Stimulated activated CD4-positive, alpha-beta T cell treated with anti-CD3 and anti-CD28 coated beads, Interleukin-4, amount 100 ng/mL, for 1 hour (primary cell): ENCODE results near the gene SLC45A1.
"Not testable (repeated sequence)": the region's sequence is repeated elsewhere in the genome, so short reads cannot be mapped to it uniquely, and the experiment has no call there.

Experiments
- DNase-seq: peaks from one replicate; pipeline ENCODE4 v3.0.0-alpha.2; 2020

Gene SLC45A1

DNA sequence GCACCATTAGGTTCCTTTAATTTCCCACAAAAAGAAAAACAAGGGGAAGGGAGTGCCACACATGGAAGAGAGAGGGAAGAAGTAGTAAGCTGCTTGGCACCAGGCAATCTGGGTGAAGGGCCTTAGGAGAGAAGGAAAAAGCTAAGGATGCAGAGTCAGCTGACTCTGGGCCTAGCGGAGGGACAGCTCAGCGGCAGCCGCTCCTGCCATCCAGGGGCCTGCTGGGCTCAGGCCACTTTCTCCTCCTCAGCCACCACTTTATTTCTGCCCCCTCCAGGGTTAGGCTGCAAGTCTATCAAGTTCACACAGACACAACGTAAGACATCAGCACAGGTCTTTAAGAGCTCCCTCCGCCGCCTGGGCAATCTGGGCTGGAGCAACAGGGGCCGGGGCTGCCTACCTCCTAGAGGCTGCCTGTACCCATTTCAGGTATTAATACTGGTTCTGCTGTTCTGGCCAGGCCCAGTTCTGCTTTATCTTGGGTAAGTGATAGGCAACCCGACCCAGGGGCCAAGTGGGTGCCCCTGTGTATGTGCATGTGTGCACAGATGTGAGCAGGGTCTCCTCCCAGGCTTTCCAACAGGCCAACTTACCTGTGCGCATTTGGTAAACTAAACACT, 53.6 kb downstream of the SLC45A1 start:
- no peak for DNase-seq

DNA sequence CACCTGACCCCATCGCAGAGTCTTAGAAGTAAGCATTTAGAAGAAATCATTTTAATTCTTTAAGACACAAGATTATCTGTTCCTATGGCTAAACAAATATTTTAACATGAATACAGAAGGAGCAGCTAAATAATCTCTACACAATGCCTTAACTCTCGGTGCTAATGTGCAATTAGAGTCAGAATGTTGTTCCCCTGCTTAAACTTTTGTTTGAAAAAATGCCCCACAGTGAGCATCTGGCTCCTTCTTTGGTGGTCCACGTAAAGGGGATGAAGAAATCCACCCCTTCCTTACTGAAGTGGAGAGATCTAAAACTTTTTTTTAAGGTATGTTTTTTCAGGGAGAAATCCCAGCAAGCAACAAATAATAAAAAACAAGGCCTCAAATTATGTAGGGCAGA, 55.2 kb downstream of the SLC45A1 start:
- DNase-seq, result no peak

DNA sequence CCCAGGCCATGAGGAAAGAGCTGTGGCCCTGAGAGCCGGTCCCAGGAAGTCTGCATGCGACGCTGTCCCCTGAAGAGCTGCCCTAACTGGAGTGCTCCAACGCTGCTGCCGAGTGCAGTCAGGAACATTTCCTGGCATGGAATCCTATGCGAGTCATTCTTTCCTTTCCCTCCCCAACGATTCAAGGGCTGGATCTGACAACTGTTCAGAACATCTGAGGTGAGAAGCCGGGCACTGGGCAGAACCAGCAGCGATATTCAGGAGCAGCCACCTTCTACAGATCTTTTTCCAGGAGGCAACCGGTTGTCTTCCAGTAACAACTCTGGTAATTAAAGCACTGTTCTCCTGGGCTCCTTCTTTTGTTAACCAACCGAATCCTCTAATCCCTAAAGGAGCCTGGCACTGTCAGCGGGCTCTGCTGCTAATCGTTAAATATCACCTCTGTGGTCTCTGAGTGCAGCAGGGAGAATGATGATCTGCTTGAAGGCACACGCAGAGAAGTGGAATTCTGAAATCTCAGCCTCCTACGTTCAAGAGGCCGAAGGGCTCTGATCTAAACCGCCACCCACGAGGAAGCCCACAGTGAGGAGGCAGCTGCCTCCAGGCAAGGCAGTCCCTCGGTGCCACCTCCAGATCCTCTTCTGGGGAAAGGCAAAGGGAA, 55.8 kb downstream of the SLC45A1 start:
- DNase-seq, result no peak

DNA sequence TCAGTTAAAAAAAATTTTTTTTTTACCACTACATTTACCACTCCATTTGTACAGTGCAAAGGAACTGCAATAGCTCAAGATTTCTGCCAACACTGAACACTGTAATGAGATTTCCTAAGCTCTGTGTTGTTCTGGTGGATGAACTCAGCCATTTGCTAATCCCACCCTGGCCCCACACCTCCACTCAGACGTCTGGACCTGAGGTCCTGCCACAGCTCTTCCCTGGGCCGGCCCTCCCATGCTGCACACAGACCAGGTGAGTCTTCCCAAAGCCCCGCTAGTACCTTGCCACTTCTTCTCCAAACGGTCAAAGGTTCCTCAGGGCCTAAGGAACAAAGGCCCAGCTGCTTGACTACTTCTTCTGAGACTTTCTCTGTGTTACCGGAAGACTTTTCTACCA, 56.4 kb downstream of the SLC45A1 start:
- DNase-seq, result no peak

DNA sequence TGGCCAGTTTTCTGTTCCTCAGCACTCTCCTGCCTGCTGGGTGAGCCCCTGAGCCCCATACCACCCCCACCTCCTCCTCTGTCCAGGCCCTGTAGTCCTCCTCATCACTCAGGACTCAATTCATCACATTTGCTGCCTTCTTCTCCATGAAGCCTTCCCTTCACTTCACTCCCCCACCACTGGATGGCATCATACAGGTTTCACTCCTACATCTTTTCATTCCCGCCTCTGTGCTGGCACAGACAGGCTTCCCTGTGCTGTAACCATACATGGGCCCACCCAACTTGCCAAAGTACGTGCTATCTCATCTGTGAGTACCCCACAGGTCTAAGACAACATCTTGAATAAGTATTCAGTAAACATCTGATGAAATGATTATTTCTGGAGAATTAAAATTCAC, 56.9 kb downstream of the SLC45A1 start:
- no peak for DNase-seq

DNA sequence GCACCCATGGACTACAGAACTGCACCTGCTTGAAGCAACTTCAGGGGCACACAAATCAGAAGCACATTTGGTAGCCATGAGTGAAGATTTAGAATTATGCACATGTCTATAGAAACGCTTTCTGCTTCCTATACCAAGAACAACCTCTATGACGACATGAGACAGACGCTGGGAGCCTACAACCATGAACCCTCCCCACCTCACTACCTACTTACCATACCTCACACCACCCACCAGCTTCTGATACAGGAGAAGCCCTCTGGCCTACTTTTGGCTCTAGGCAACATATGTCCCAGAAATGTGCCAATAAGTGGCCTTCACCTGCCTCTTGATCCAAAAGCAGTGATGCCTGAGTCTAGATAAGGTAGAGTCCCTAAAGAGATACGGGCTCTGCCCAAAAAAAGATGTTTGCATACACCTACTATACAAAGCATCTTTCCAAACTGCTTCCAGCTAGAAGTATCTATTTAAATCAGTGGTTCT, 58.5 kb downstream of the SLC45A1 start:
- no peak for DNase-seq

DNA sequence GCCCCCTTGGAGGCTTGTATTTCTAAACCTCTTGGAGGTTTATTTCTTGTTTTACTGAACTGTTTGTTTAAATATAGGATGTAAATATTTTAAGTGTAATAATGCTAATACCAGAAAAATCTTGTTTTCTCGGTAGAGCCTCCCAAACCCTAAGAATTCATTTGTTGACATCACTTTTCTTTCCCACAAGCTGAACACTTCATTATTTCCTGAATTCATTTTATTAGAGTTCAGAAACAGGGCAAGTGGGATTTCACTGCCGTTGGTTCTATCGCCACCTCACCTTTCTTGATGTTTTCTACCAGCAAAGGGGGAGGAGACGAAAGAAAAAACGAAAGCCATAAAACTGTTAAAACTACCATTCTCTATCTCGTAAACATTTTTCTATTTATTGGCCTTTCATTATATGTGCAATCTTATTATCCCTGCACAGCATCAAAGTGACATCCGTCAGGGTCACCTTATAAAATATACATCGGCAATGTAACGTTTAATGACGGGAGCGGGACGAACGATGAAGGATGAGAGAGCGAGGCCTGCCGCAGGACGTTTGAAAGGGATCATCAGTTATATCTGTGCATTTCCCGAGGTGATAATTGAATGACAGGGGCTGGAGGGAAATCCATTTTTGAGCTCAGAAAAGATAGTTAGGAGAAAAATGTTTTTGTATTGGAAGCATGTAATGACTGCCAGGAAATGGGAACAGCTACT, 59.5 kb downstream of the SLC45A1 start:
- no peak for DNase-seq

DNA sequence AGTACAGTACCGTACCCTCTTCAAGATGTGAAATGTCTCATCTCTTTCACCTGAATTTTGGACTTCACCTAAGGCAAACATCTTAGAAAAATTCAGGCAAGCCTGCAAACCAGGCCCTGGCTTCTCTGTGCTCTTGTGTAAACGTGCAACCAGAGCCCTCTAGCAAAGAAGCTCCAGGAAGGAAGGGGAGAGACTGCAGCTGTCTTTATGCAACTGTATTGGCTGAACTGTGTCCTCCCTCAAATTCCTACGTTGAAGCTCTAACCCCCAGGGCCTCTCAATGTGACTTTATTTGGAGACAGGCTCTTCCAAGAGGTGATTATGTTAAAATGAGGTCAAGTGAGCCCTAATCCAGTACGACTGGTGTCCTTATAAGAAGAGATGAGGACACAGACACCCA, 60.3 kb downstream of the SLC45A1 start:
- DNase-seq, result no peak

DNA sequence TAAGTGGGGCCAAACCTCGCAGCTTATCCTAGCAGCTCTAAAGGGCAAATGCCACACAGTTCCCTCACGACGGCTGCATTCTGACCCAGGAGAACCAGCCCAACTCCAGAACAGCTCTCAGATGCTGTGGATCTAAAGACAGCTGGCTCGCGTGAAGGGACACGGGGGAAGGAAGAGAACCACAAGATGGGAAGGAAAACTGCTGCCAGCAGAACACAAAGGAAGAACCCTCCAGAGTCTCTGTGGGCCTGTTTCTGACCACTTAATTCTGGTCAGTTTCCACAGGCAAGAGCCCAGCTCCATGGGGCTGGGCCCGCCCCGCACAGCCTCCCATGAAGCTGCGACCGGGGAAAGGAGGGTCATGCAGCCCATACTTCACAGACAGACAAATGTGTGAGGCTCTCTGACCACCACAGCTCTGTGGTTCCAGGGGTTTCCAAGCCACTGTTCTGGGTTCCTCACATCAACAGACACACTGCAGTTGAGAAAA, 61.1 kb downstream of the SLC45A1 start:
- no peak for DNase-seq

DNA sequence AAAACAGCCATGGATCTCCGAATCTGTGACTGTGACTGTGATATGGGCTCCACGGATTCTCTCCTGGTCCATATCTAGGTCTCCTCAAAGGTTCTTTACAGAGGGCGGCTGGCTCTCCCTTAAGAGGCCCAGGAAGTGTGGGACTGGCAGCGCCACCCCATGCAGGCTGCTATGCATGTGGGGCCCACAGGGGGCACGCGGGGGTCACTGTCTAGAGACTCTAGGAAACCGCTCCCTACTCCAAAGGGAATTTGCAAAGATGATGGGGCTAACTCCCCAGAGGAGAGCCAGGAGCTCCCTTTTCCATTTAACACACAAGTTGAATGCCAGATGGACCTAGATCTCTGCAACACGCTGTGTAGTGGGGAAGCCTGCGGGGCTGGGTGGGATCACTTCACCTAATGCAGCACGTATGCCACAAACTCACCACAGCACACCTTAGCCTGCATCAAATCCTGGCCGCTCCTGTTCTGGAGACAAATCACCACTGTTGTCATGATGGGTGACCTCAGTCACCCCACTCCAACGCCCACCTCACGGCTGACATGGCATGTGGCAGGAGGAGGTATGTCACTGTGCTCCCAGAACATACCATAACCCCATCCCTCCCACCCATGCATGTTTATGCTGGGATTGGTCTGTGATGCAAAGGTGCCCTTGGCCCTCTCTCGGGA, 61.7 kb downstream of the SLC45A1 start:
- no peak for DNase-seq

DNA sequence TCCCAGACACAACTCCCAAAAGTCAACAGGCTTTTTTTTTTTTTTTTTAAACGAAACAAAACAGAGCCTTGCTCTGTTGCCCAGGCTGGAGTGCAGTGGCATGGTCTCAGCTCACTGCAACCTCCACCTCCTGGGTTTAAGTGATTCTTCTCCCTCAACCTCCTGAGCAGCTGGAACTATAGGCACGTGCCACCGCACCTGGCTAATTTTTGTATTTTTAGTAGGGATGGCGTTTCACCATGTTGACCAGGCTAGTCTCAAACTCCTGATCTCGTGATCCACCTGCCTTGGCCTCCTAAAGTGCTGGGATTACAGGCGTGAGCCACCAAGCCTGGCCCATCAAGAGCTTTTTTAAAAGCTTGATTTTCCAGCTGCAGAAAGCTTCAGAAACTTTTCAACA, 62.4 kb downstream of the SLC45A1 start:
- DNase-seq, result not testable (repeated sequence)

DNA sequence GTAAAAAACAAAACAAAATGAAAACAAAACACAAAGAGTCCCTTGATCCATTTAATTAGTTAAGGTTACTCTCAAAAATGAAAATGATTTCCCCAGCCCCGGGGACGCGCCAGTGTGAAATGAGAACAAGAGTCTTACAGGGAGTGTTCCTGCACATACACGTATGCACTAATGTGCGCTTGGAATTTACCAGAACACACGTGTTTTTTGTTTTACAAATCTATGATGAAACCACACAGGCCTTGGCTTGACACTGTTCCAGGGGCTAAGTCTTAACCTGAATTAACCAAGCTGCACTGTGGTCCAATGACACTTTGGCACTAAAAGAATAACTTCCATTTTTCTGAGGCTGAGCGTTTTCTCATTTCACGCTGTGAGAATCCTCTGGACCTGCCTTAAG, 63.7 kb downstream of the SLC45A1 start:
- no peak for DNase-seq

DNA sequence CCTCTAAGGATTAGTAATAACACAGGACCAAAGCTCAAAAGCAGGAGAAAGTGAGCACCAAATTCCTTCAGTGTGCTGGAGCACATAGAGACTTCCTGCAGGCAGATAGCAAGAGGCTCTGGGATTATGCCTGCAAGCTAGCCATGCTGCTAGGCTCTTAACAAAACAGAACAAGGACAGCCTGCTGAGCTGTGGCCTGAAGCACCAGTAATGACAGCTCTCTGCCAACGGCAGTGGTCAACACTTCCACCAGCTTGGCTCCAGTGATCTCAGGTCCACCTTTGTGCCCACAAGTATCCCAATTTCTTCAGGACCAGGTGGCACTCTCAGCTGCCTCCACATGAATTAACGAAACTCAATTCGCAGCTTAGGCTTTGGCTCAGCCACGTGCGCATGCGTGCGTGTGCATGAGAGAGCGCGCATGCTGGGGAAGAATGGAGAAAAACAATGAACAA, 64.2 kb downstream of the SLC45A1 start:
- no peak for DNase-seq

DNA sequence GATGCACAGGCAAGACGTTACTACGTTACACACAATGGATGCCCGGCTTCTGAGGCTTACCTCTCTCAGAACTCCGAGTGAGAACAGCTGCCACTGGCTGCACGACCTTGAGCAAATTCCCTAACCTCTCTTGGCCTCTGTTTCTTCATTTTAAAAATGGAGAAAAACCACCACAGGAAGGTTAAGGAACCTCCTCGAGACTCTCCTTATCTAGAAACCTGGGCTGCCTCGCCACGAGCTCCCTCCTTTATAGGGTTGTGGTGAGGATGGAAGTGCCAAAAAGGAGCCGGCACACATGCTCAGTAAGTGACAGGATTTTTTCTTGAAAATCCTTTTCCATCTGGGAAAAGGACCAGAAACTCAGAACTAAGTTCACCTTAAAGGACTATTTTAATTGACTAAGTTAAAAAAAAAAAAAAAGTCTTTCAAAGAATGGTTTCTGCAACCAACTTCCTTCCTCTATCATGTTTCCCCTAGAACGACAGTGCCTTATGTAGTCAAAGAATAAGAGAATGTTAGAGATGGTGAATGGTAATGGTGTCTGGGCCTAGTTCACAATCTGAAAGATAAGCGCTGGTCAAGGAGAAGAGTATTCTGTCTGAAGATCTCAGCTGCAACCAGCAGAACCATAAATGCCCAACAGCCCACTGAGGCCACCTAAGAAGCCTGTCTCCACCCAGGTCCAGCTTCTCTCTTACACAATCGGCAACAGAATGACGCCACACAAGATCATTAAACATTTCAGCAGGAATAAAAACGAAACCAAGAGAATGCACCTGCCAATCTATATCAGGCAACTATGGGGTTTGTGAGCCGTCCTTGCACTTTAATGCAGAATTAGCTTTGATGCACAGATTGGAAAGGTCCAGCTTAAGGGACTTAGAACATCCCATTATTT, 64.9 kb downstream of the SLC45A1 start:
- no peak for DNase-seq

DNA sequence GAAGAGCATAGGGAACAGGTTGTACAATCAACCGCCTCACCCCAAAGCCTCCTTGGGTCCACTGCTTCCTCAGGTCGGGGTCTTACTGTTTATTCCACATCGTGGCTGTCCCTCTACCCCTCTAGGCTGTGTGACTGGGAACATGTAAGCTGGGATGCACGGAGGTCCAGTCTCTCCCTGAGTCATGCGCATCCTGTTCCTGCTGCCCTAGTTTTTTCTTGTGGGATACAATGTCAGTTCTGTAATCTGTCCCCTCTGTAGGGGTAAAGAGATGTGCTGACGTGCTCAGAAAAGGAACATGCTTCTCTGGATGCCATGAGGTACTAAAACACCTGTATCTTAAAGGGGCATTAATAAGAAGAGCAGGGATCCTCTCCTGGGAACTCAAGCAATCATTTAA, 66.2 kb downstream of the SLC45A1 start:
- no peak for DNase-seq

DNA sequence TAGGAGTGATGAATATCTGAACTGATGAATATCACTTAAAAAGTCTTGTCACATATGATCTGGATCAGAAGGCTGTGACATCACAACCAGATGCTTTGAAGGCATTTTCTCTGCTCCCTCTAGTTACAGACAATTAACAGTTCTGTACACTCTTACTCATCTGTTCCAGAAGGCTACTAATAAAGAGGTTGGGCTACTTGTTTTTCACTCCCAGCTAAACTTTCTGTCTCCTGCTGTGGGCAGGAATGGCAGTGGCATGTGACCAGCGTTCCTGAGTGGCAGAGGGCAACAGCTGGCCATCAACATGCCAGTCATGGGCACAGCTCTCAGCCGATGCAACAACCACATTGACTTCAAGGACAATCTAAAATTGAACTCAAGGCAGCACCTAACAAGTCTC, 66.7 kb downstream of the SLC45A1 start:
- no peak for DNase-seq

DNA sequence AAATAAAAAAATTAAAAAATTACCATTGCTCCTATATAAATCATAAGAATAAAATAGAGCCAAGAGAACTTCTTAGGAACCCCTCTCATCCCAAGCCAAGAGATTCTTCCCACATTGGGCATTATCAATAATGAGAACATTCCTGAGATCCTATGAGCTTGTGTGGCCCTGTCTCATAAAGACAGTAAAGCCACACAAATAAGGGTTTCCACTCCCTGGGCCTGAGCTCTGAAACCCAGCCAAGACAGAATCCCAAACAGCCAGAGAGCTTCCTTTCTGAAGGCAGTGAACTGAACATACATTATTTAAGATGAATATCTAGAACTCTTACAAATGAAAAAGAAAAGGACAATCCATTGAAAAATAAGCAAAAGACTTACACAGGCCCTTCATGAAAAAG, 68.3 kb downstream of the SLC45A1 start:
- no peak for DNase-seq

DNA sequence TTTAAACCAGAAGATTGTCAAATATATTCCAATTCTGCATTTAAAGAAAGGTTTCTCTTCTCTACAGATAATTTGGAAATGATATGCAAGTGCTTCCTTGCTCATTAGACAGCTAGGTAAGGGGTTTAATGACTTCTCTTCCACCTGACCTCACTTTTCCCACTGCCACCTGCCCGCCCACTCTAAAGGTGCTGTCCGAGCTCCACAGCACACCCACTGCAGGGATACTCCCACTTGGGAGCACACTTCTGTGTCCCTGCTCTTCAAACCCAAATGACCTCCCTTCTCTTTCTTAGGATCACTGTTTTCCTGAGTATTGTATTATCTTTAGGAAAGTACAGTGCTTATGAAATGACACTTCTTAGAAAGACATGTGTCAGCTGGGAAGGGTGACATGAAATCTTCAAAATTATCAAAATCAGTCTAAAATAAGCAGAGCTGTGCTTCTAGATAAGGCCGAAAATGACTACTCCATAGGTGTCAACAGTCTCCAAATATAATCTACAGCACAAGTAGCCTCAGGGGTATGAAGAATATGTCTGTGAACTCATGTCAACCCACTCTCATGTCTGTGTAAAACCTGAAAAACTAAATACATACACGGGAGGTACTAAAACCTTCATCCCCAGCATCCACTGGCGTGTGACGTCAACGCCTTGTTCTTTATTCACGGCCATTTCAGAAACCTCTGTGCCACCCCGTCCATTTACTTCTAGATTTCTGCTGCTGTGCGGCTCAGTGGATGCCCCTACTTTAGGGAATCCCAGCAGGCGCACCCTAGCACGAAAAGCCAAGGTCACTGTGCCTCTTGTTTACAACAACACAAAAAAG, 71.0 kb downstream of the SLC45A1 start:
- no peak for DNase-seq

DNA sequence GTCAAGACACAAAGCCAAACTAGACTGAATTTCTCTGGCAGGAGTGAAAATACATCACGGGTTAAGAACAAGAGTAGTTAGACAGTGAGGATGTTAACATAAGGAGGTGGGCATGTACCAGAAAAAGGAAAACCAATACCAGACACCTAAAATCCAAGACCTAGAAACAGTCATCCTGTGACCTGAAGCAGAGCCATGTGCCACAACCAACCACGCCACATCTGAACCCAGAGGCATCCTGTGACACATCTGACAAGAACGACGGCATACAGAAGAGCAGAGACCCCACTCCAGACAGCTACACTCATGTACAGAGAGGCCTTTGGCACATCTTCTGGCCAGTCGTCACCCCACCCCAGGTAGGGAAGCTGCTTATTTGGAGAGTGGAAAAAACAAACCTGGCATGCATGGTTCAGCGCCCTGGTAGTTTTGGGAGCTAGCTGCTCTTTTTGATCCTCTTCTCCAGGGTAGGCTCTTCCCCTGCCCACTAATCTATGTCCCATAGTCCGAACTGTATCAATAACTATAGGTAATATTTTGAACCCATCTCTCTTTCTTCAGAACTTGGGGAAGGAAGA, 72.1 kb downstream of the SLC45A1 start:
- no peak for DNase-seq

DNA sequence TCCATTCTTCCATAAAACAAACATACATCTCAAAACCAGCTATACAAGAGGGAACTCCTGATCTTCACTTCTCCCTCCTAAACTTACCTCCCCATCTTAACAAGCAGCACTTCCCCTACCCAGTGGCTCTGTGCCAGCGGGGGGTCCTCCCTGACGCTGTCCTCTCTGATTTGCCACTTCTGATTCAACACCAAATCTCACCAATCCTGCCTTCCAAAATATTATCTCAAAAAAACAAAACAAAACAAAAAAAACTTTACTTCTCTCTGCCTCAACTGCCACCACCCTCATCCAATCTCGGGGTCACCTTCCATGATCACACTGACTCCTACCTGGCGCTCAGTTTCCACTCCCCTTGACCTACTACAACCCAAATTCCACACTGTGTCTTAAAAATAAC, 72.8 kb downstream of the SLC45A1 start:
- no peak for DNase-seq

DNA sequence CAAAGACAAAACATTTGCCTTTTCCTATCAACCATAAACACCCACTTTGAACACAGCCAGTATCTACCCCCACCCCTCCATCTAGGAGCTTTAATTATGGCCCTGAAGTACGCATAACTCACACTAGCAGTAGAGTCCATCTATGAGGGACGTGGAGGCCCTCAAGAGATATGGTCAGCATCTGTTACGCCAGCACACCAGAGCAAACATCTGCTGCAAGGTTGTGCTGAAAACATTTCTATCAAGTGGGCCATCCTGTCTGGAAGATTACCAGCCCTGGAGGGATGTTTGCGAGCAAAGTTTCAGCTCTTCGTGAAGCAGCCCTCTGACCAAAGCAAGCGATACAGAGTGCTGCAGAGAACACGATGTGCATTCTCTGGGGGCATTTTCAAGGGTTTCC, 74.6 kb downstream of the SLC45A1 start:
- DNase-seq, result no peak
